GM06990 (cell line): ENCODE measurements around the gene PIAS3.
A peak's percentile ranks its signal among the peaks of the same experiment; 100 is the strongest.

Experiments
- DNase-seq: peaks from one replicate; pipeline ENCODE4 v3.0.0-alpha.2; 2011; ENCODE audit not compliant: insufficient read length; ENCODE audit errors: extremely low read depth
- H3K27me3 ChIP-seq: replicated peaks from 2 replicates; pipeline ENCODE4 v1.6.0; 2011; ENCODE audit warnings: low read length; ENCODE audit not compliant: control insufficient read depth, insufficient read depth
- H3K36me3 ChIP-seq: 2 replicates; pipeline ENCODE4 v1.5.1; 2011; ENCODE audit warnings: low read length; ENCODE audit not compliant: control insufficient read depth, insufficient read depth
- H3K4me3 ChIP-seq: replicated peaks from 2 replicates; pipeline ENCODE4 v1.5.1; 2011; ENCODE audit warnings: low read depth, mild to moderate bottlenecking, control low read depth, low read length
- TF ChIP-seq, protein P1 (sequence below): IDR thresholded peaks from 2 replicates; pipeline ENCODE4 v1.5.1; 2011; ENCODE audit warnings: low read length, control low read depth, mild to moderate bottlenecking, inconsistent platforms; ENCODE audit not compliant: insufficient read depth, poor library complexity, severe bottlenecking

The PIAS3 gene

DNA sequence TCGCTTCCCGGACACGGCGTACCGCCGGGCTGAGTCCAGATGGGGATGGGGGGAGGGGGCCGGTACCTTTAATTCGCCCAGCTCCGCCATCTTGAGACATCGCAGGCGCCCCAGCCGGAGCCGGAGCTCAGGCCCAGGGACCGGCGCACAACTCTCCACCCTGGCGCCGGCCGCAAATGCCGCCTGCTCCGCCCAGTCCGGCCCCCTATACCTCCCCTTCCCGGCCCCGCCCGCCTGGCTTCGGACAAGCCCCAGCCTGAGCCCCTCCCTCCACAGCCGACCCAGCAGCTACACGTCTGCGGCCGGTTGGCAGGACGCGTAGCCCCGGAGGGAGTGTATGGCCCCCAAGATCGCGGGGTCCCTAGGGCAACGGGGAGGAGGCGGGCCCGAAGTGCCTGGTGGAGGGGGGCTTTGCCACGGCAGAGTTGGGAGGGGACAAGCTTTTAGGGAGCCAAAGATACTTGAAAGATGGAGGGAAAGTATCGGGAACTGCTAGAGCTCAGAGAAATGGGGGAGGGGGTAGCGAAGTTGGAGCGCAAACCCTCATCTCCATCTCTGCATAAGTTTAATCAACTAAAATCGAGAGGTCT, at the start of gene PIAS3:
Gene PIAS3 (minus strand): TSS at position 181 of the 590 bp plus-strand sequence. CDS start 91 bp downstream, at position 90.
- DNase-seq, result peak; percentile 96

DNA sequence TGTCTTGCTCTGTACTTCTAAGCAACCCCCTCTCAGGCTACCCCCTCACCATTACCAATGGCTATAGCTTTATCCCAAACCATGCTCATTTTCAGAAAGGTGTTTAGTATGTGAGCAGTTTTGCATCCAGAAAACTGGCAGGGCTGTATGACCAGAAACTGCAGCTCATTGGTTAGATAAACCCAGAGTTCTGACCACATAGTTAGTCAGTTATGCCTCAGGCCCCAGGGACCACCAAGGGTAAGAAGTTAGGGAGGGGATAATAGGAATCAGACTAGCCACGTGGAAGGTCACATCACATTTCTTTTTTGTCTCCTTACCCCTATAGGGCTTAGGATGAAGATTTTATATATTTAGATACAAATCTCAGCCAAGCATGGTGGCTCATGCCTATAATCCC, 49.8 kb upstream of the PIAS3 start:
- DNase-seq, result no peak
- no peaks in the 10 kb centered on the region for H3K27me3 ChIP-seq
- TF ChIP-seq, protein P1, sequence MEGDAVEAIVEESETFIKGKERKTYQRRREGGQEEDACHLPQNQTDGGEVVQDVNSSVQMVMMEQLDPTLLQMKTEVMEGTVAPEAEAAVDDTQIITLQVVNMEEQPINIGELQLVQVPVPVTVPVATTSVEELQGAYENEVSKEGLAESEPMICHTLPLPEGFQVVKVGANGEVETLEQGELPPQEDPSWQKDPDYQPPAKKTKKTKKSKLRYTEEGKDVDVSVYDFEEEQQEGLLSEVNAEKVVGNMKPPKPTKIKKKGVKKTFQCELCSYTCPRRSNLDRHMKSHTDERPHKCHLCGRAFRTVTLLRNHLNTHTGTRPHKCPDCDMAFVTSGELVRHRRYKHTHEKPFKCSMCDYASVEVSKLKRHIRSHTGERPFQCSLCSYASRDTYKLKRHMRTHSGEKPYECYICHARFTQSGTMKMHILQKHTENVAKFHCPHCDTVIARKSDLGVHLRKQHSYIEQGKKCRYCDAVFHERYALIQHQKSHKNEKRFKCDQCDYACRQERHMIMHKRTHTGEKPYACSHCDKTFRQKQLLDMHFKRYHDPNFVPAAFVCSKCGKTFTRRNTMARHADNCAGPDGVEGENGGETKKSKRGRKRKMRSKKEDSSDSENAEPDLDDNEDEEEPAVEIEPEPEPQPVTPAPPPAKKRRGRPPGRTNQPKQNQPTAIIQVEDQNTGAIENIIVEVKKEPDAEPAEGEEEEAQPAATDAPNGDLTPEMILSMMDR, result no peak
- H3K36me3 ChIP-seq, result peaks cover 2% of the 10 kb centered on the region; the same call in 1 of the 2 replicates
- no peak overlapping the region for H3K4me3 ChIP-seq

More for the DNA sequence above, at the start of gene PIAS3:
- Histone ChIP-seq H3K4me3 (peak within 1 kb of the TSS; percentile 90), H3K27me3 (no peaks in the 10 kb centered on the region), H3K36me3 (peaks cover 1% of the 10 kb centered on the region)
- TF ChIP-seq, protein P1, result no peak

DNA sequence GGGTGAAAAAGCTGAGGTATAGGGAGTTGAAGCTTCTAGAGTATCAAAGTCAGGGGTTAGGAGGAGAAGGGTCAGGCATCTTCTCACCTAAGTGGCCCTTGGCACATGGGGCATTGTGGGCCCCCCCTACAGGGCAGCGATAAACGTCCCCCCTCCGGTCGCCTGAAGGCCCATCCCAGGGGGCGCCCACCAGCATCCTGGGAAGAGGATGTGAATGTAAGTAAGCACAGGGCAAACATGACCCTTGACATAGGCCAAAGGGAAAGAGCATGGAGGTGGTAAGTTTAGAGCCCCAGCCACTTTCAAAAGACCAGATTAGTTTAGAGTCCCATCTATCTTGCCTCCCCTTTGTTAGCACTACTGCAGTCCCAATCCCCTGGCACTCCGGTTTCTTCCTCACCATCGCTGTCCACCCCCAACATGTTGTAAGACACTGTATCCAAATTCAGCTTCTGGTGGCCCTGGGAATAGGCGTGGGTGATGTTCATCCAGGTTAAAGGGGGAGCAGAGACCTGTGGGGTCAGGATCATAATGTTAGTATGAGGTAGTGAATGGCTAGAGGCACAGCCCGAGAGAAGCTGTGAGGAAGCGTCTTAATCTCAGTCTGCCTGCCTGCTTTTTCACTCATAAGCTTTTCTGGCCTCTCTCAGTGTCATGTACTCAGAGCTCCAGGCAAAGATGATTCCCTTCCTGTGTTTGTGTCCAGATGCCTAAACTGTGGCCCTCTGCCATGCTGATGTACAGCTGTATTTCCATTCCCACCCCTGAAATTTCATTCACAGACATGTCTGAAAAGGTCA, 48.3 kb upstream of the PIAS3 start:
- TF ChIP-seq, protein P1, result no peak
- Histone ChIP-seq H3K4me3 (no peak overlapping the region), H3K36me3 (peaks cover under 1% of the 10 kb centered on the region; the same call in 1 of the 2 replicates), H3K27me3 (no peaks in the 10 kb centered on the region)
- DNase-seq, result no peak

DNA sequence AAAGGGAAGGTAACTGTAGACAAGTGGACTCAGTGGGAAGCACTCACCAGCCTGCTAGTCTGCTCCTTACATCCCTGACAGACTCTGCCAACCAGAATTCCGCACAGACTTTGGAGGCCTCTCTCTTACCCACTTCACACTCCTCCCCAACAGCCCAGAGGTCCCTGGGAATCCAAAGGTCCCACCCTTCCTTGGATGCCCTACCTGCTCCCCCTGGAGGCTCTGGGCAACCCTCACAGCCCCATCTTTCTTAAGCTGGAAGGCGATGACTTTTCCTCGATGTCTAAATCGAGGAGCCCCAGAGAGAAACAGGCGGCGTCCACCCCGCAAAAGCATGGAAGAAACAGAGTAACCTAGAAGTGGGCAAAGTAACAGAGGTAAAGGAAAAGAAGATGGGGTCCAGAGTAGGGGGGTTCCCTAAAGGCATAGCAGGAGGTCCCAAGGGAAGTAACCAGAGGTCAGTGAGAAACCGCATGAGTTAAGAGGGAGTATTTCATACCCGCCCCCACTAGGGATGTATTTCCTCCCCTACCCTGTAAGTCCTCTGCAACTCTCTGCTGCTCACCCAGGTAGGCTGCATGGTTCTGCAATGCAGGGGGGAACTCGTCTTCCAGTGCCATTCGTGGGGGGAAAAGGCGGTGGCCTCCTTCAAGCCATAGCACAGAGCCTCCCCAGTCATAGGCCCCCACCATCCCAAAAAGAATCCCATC, 42.6 kb upstream of the PIAS3 start:
- DNase-seq, result no peak
- TF ChIP-seq, protein P1, result no peak
- H3K36me3 ChIP-seq, result peaks cover 2% of the 10 kb centered on the region

DNA sequence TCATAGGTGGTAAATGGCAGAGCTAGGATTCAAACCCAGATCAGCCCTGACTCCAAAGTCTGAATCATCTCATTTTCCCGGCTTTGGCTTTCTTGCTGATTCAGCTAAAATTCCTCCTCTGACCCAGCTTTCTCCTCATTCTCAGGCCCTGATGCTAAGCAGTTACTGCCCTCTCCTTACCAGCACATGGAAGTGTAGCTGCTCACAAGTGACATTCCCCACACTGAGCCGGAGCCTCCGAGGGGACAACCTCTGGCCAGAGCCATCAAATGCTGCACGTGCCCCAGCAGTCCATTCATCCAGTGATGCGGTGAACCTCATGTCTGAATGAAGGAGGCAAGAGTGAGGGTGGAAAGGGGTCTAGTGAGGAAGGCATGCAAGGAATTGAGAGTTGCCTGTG, 39.9 kb upstream of the PIAS3 start:
- Histone ChIP-seq H3K4me3 (no peak overlapping the region), H3K36me3 (peaks cover 2% of the 10 kb centered on the region), H3K27me3 (no peaks in the 10 kb centered on the region)
- DNase-seq, result no peak
- TF ChIP-seq, protein P1, result no peak

More for the DNA sequence above, 42.6 kb upstream of the PIAS3 start:
- Histone ChIP-seq H3K4me3 (no peak overlapping the region), H3K27me3 (no peaks in the 10 kb centered on the region)
